Activated T-cell treated with anti-CD3 and anti-CD28 coated beads for 48 hours (primary cell): Measurements from ENCODE around the gene ZNF547.

Experiments used
- DNase-seq: peaks from one replicate; pipeline ENCODE4 v3.0.0-alpha.2; 2020; ENCODE audit warnings: low read depth

Gene ZNF547

GRCh38 chr19:57362997-57363687, at the start of gene ZNF547, which contains the start of gene TRAPPC2B:
Gene ZNF547 (plus strand): TSS chr19:57363551. CDS start chr19:57368556, 5,005 bp downstream.
Gene TRAPPC2B (plus strand): TSS chr19:57363551. CDS start chr19:57364834, 1,283 bp downstream.
- DNase-seq: peak; percentile 95

- DNase-seq: no peak
Observed at GRCh38 chr19:57314146-57314545, 49.2 kb upstream of the ZNF547 start.

- DNase-seq: no peak
Observed at GRCh38 chr19:57317503-57317902, 45.8 kb upstream of the ZNF547 start.

- no peak for DNase-seq
Observed at GRCh38 chr19:57319869-57320179, 43.5 kb upstream of the ZNF547 start.

- DNase-seq: peak; percentile 89
Observed at GRCh38 chr19:57320180-57321084, 42.9 kb upstream of the ZNF547 start, which contains the start of gene ZNF543. Gene ZNF543 (plus strand): TSS chr19:57320472. CDS start chr19:57320854, 382 bp downstream.

GRCh38 chr19:57321116-57321515, 42.2 kb upstream of the ZNF547 start:
- DNase-seq: no peak

- DNase-seq: no peak
Observed at GRCh38 chr19:57321751-57322150, 41.6 kb upstream of the ZNF547 start.

GRCh38 chr19:57324992-57325391, 38.4 kb upstream of the ZNF547 start:
- no peak for DNase-seq

GRCh38 chr19:57327993-57328392, 35.4 kb upstream of the ZNF547 start:
- DNase-seq: no peak

- no peak for DNase-seq
Observed at GRCh38 chr19:57334191-57334590, 29.2 kb upstream of the ZNF547 start.

GRCh38 chr19:57338877-57339276, 24.5 kb upstream of the ZNF547 start:
- no peak for DNase-seq

- DNase-seq: no peak
Observed at GRCh38 chr19:57342582-57342981, 20.8 kb upstream of the ZNF547 start.

GRCh38 chr19:57348136-57348535, 15.2 kb upstream of the ZNF547 start:
- DNase-seq: no peak

GRCh38 chr19:57350877-57351805, 12.2 kb upstream of the ZNF547 start, which contains the start of gene ZNF304:
Gene ZNF304 (plus strand): TSS chr19:57351271. CDS start chr19:57351665, 394 bp downstream.
- DNase-seq: peak; percentile 76

- no peak for DNase-seq
Observed at GRCh38 chr19:57351867-57352266, 11.5 kb upstream of the ZNF547 start.

GRCh38 chr19:57355916-57356315, 7.4 kb upstream of the ZNF547 start:
- no peak for DNase-seq

- no peak for DNase-seq
Observed at GRCh38 chr19:57357406-57357805, 5.9 kb upstream of the ZNF547 start.

- DNase-seq: no peak
Observed at GRCh38 chr19:57359300-57359699, 4.1 kb upstream of the ZNF547 start.

- DNase-seq: no peak
Observed at GRCh38 chr19:57362419-57362818, 932 bp upstream of the ZNF547 start.

GRCh38 chr19:57363688-57364181, 384 bp downstream of the ZNF547 start:
- no peak for DNase-seq

GRCh38 chr19:57366776-57367175, 3.4 kb downstream of the ZNF547 start:
- no peak for DNase-seq

- DNase-seq: no peak
Observed at GRCh38 chr19:57374179-57374578, 10.8 kb downstream of the ZNF547 start.
